ENCODE measurements around the gene CACNA1I.

CACNA1I gene

DNA sequence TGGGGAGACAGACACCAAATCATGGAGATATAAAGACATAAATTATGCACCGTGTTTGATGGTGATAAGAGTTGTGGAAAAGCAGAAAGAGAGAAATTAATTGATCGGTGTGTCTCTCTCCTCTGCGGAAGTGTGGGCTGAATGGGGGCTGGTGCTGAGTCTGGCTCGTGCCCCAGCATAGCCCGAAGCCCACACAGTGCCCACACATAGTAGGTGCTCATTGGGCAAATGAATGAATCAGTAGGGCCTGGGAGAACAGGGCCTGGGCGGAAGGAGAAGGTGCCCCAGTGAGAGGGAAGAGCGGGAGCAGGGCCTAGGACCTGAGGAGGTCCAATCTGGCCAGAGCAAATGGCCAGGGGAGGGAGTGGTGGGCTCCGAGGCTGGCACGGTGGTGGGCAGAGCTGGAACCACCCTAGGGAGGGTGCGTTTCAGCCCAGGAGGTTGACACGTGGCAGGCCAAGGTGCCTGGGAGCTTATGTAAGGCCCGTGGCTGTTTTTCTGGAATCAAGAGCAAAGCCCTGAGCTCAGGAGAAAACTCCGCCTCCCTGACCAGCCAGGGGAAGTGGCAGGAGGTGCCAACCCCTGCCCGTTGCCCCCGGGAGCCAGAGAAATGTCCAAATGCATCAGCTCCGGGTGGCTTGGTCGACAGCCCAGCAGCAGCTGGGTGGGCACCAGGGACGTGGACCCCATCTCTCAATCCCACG, 2.1 kb upstream of the CACNA1I start:
- no peak for DNase-seq (ENCODE audit: low spot score)

DNA sequence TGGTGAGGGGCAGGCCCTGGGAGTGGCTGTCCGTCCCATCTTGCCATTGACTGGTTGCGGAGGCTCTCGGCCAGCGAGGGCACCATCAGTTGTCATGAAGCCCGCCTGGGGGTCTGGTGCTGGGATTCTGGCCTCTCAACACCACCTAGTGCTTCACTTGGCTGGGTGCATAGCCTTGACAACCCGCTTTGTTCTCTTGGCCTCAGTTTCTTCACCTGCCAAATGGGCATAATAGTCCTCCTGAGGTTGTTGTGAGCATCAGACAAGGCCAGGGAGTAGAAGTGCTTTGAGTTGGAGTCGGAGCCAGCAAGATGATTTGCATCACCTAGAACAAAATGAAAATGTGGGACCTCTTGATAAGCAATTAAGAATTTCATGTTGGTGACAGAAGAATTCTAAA, 1.5 kb upstream of the CACNA1I start:
- no peak for DNase-seq (ENCODE audit: low spot score)

DNA sequence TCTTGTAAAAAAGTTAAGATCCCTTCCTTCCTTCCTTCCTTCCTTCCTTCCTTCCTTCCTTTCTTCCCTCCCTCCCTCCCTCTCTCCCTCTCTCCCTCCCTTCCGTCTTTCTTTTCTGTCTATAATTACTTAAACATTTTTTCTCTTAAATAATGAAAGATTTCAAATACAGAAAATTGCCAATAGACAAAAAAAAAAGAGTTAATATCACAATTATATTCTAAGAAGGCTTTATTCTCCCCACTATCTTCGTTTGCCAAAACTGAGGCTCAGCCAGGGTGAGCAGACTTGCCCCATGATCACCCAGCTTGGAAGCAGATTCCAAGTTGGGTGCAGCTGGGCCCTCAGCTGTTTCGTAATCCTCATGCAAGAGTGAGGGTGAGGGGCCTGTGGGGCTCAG, 327 bp upstream of the CACNA1I start:
- DNase-seq (ENCODE audit: low spot score) = no peak

GRCh38 chr22:39571538-39571937, 985 bp downstream of the CACNA1I start:
- no peak for DNase-seq (ENCODE audit: low spot score)

- peak; percentile 85 for DNase-seq (ENCODE audit: low spot score)
Measured at GRCh38 chr22:39574779-39575551, 4.4 kb downstream of the CACNA1I start.

GRCh38 chr22:39575552-39575825, 4.9 kb downstream of the CACNA1I start:
- DNase-seq (ENCODE audit: low spot score) = no peak

GRCh38 chr22:39576027-39576426, 5.5 kb downstream of the CACNA1I start:
- no peak for DNase-seq (ENCODE audit: low spot score)

- no peak for DNase-seq (ENCODE audit: low spot score)
Measured at GRCh38 chr22:39577366-39577765, 6.8 kb downstream of the CACNA1I start.

DNA sequence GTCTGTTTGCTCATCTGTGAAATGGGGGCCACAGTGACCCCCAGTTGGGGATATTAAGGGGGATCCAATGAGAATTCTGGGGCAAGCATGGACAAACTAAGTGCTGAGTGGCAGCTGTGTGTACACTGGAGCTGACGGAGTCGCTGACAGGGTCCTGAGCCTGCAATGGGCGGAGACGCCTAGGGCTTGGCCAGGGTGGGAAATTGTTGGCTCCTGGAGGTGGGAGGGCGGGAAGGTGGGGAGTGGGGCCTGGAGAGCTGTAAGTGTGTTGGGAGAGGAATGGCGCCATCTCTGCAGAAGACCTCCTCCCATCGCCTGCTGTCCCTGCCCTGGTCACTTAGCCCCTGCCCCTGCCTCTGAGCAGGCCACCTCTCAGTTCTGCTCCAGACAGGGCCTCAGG, 7.3 kb downstream of the CACNA1I start:
- no peak for DNase-seq (ENCODE audit: low spot score)

DNA sequence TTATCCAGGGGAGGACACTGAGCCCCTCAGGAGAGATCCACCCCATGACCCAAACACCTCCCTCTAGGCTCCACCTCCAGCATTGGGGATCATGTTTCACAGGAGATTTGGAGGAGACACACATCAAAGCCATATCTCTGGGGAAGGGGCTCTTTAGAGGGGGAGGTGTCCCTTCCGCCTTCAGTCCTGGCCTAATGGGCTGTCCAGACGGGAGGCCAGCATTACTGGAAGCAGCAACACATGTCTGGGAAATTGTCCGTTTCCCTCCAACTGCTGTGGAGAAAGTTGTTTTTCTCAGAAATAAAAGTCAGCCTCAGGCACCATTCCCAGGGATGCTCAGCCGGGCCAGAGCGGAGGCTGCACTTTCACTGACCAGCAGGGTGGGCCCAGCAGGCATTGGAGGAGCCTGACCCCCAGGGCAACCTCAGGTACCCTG, 9.5 kb downstream of the CACNA1I start:
- DNase-seq (ENCODE audit: low spot score) = no peak

DNA sequence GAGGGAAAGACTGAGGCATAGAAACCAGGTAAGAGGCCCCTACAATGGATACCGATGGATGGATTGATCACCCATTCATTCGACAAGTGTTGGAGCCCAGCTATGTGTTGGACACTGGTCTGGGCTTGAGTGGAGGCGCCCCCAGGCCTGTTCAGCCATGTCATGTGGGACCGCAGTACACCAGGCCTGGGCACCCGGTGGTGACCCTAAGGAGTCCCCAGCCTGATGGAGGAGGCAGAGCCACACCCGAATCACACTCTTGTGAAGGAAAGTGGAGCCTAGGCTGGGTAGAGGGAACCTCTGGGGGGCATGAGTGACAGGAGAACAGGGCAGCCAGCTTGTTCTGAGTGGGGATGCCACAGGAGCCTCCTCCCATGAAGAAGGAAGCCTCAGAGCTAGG, 10.2 kb downstream of the CACNA1I start:
- DNase-seq (ENCODE audit: low spot score) = no peak

DNA sequence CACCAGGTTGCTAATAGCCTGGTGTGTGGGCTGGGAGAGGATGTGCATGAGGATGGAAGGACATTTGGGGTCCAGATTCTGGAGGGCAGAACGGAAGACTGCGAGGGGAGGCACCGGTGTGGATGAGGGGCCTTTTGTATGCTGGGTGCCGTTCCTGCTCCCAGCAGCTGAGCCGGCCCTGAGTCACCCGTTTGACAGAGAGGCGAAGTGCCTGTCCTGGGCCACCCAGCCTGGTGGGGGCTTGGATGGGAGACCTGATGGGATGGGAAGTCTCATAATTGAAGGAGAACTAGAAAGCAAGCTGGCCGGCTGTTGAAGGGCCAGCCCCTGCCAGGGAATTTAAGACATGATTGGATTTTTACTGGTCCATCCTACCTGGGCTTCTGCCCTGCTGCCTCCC, 10.8 kb downstream of the CACNA1I start:
- no peak for DNase-seq (ENCODE audit: low spot score)

DNA sequence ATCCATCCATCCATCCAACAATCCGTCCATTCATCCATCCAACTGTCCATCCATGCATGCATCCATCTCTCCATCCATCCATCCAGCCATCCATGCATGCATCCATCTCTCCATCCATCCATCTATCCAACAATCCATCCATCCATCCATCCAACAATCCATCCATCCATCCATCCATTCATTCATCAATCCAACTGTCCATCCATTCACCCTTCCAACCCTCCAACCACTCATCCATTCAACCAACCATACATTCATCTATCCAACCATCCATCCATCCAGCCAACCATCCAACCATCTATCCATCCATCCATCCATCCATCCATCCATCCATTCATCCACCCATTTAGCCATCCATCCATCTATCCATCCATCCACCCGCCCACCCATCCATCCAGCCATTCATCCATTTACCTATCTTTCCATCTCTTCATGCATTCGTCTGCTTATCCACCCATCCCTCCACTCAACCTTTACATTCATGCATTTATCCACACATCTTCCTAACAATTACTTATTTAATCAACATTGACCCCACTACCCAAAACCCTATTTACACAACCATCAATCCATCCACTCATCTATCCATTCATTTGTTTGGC, 12.6 kb downstream of the CACNA1I start:
- DNase-seq (ENCODE audit: low spot score) = no peak

GRCh38 chr22:39589875-39590274, 19.3 kb downstream of the CACNA1I start:
- no peak for DNase-seq (ENCODE audit: low spot score)

DNA sequence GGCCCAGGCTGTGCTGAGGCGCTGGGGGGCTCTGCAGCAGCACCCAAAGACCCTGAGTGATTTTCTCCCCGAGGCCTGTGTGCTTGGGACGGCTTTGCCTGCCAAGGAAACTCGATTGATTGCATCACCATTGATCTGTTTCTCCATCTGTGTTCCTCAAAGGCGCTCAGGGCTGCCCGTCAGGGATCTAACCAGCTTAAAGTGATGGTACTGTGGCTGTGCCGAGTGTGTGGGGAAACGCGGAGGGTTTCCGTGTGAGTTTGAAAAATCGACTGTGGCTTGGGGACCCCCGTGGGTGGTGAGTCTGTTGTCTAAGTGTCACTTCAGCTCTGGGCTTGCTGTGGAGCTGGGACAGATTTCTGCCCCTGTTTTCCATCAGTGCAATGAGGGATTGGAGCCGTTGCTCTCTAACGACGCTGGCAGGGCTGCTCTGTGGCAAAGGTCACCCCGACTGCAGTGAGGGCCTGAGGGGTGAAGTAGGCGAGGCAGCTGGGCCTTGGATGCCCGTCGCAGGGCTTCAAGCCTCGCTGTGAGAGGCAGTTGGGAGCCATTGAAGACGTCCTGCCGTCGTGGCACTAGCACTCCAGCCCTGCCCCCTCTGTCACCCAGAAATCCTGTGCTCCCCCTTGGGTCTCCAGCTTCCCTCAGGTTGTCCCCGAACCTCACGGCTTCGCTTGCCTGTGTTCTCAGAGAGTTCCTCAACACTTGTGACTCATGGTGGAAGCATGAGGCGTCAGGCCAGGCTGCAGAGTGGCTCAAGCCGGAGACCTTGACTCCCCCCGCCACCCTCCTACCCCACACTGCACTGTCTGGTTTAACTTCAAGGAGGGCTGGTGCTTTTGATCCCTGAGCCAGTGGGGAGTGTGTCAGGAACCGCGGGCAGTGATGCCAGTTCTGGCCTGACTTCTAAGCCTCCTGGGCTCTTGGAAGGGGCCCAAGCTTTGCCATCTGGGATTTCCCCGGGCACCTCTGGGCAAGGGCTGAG, 21.8 kb downstream of the CACNA1I start:
- DNase-seq (ENCODE audit: low spot score) = peak; percentile 31

- DNase-seq (ENCODE audit: low spot score) = no peak
Measured at GRCh38 chr22:39593066-39593930, 22.7 kb downstream of the CACNA1I start.

- DNase-seq (ENCODE audit: low spot score) = no peak
Measured at GRCh38 chr22:39593931-39594285, 23.4 kb downstream of the CACNA1I start.

GRCh38 chr22:39594411-39594810, 23.9 kb downstream of the CACNA1I start:
- no peak for DNase-seq (ENCODE audit: low spot score)

- no peak for DNase-seq (ENCODE audit: low spot score)
Measured at GRCh38 chr22:39595622-39596172, 25.1 kb downstream of the CACNA1I start.

DNA sequence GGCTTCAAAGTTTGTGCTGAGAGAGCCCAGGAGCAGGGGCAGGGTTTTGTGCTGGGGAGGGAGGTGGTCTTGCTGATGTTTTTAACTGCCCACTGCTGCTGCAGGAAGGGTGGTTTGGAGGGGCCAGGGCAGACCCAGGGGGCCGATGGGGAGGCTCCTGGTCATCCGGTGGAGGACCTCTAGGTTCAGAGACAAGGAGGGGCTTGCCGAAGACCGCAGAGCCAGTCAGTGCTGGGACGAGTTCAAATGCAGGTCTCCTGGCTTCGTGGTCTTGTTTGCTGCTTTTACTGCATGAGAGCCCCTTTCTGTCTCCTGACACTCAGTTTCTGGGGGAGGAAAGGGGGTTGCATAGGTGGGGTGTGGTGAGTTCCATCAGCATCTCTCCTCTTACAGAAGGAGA, 26.0 kb downstream of the CACNA1I start:
- no peak for DNase-seq (ENCODE audit: low spot score)

GRCh38 chr22:39597236-39597869, 26.8 kb downstream of the CACNA1I start:
- DNase-seq (ENCODE audit: low spot score) = no peak
